Body of pancreas (tissue), 4 donors: Measurements from ENCODE around the gene RIMBP2. TPM values are rescaled to one million over a fixed set of nuclear protein-coding genes. Genes with fewer than 3 reads are reported as not detected.

Experiments used
- ATAC-seq: fragments of 150-250 bp; one replicate; pipeline ENCODE4 v1.9.1; 2016
- DNase-seq, 4 donors: peaks; one replicate each; pipeline ENCODE4 v3.0.0-alpha.2; 2019
- H3K27ac ChIP-seq, 4 donors: fragments of 200-600 bp; sonication (generic); 1 replicate in 3 of 4; 2 replicates in 1 of 4; pipeline versions ENCODE4 v1.5.1 to v1.6.1; 2016 to 2019; ENCODE audit warnings: mild to moderate bottlenecking in 1 of 4, mixed read lengths in 1 of 4, moderate library complexity in 1 of 4
- H3K27me3 ChIP-seq, 2 donors: fragments of 200-600 bp; sonication (generic); one replicate each; pipeline ENCODE4 v1.6.0; 2016; ENCODE audit warnings: mild to moderate bottlenecking in 1 of 2
- H3K36me3 ChIP-seq, 2 donors: fragments of 200-600 bp; sonication (generic); replicated peaks in 1 of 2; 2 replicates each; pipeline ENCODE4 v1.5.1; 2016; ENCODE audit warnings: low read depth in 2 of 2; ENCODE audit not compliant: insufficient read depth in 1 of 2
- H3K4me1 ChIP-seq: fragments of 200-600 bp; sonication (generic); one replicate; pipeline ENCODE4 v1.6.0; 2016
- H3K4me3 ChIP-seq, 2 donors: fragments of 200-600 bp; sonication (generic); 1 replicate in 1 of 2; 2 replicates in 1 of 2; pipeline ENCODE4 v1.5.1; 2016 to 2019
- H3K9me3 ChIP-seq, 3 donors: fragments of 200-600 bp; sonication (generic); 1 replicate in 2 of 3; 2 replicates in 1 of 3; pipeline ENCODE4 v1.5.1; 2016
- POLR2A ChIP-seq, 3 donors: fragments of 450-650 bp; IDR thresholded peaks; one replicate each; pipeline ENCODE4 v1.6.1; 2016; ENCODE audit warnings: antibody characterized with exemption in 3 of 3, mild to moderate bottlenecking in 2 of 3
- WGBS, 2 donors: methylation state at CpG; one replicate each; pipeline ENCODE4 v1.1.5; 2017; 5-methylcytosine and 5-hydroxymethylcytosine counted together
- intact Hi-C: fragments of 100-400 bp; cut with DNase I; formaldehyde crosslinking; loops from one replicate; pipeline ENCODE4 v1.15.1; 2023
- total RNA-seq, 2 donors: library from RNA; depleted of rRNA; stranded (reverse); fragments of >200 nt; gene quantifications; one replicate each; pipeline ENCODE4 v1.1.0, GENCODE V29; 2016
- TF ChIP-seq, protein P1 (sequence below), 7 experiments: fragments of 450-650 bp in 4 of 7; fragments of 200-600 bp in 3 of 7; sonication (generic) in 3 of 7; IDR thresholded peaks; one replicate each; pipeline ENCODE4 v1.5.1; 2016 to 2019; ENCODE audit warnings: antibody characterized with exemption in 7 of 7

The RIMBP2 gene
- total RNA-seq, 2 donors from 2014 or later, result 7.3 to 27.4 TPM

- H3K4me1 ChIP-seq, result no peaks in the 10 kb centered on the region
- TF ChIP-seq POLR2A (IDR thresholded peaks at IDR 0.05), result no peak
- TF ChIP-seq, protein P1, sequence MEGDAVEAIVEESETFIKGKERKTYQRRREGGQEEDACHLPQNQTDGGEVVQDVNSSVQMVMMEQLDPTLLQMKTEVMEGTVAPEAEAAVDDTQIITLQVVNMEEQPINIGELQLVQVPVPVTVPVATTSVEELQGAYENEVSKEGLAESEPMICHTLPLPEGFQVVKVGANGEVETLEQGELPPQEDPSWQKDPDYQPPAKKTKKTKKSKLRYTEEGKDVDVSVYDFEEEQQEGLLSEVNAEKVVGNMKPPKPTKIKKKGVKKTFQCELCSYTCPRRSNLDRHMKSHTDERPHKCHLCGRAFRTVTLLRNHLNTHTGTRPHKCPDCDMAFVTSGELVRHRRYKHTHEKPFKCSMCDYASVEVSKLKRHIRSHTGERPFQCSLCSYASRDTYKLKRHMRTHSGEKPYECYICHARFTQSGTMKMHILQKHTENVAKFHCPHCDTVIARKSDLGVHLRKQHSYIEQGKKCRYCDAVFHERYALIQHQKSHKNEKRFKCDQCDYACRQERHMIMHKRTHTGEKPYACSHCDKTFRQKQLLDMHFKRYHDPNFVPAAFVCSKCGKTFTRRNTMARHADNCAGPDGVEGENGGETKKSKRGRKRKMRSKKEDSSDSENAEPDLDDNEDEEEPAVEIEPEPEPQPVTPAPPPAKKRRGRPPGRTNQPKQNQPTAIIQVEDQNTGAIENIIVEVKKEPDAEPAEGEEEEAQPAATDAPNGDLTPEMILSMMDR (IDR thresholded peaks at IDR 0.05), result no peak
- no peak overlapping the region for H3K27ac ChIP-seq
- no peaks in the 10 kb centered on the region for H3K9me3 ChIP-seq
- DNase-seq (no peak), ATAC-seq (no peak)
- intact Hi-C loops, result no loop called here
- no peaks in the 10 kb centered on the region for H3K36me3 ChIP-seq
- H3K4me3 ChIP-seq, result no peak overlapping the region
- H3K27me3 ChIP-seq, result no peaks in the 10 kb centered on the region
- 53 to 61% methylated on average over 7 of the region's 7 CpGs for WGBS, 2 donors
Measured at GRCh38 chr12:130347588-130347987, 368.5 kb downstream of the RIMBP2 start.

Other genes starting within 250 kb of the RIMBP2 start
- 10 to 100 TPM; 17.1 to 18.8 TPM for gene STX2, start 123.0 kb upstream of the RIMBP2 start, total RNA-seq
- gene RAN, start 155.8 kb upstream of the RIMBP2 start, total RNA-seq, result 100 to 1,000 TPM in 1 of 2 donors, 10 to 100 TPM in 1; 79.1 to 115 TPM
- gene ADGRD1, start 237.6 kb upstream of the RIMBP2 start, total RNA-seq, result 1 to 10 TPM; 4.4 to 4.9 TPM